Stimulated activated CD4-positive, alpha-beta T cell treated with anti-CD3 and anti-CD28 coated beads, Interleukin-1b, Interleukin-23, amount 100 ng/mL, for 48 hours (primary cell): Measurements from ENCODE around the gene INCENP.

Experiments
- DNase-seq: peaks from one replicate; pipeline ENCODE4 v3.0.0-alpha.2; 2020

Gene INCENP

DNA sequence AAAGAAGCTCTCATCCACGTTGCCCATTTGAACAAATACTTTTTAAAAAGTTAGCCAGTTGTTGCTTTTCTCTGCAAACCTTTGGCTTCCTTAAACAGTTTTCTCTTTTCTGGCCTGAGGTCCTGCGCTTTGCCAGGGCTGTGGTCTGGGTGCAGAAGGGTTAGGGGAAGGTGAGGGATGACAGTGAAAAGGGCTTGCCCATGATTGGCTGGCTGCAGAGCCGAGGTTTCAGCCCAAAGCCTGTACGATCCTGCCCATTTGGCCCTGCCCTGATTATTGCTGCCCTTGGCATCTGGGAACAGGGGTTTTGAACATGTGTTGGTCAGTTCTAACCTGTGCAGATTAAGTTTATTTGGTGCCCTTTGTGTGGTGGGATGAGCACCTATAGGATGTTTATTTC lies 1.5 kb downstream of the INCENP start:
- DNase-seq = no peak

GRCh38 chr11:62125881-62126280 lies 2.1 kb downstream of the INCENP start:
- DNase-seq = no peak

DNA sequence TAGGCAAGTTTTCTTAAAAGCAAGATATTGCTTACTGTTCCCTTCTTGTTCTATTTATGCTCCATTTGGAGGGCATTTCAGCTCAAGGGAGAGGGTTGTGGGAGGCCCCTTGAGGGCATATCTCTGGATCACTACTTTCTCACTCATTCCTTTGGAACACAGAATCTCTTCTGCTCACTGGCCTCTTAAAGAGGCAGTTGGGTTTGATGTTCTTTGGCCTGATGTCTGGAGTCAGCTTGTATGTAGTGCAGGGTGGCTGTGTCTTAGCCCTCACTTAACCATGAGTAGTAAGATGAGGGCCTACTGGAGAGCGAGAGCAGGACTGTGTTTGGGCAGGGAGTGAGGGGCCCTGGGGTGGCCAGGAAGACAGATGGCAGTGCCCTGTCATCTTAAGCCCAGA lies 3.6 kb downstream of the INCENP start:
- DNase-seq = no peak

DNA sequence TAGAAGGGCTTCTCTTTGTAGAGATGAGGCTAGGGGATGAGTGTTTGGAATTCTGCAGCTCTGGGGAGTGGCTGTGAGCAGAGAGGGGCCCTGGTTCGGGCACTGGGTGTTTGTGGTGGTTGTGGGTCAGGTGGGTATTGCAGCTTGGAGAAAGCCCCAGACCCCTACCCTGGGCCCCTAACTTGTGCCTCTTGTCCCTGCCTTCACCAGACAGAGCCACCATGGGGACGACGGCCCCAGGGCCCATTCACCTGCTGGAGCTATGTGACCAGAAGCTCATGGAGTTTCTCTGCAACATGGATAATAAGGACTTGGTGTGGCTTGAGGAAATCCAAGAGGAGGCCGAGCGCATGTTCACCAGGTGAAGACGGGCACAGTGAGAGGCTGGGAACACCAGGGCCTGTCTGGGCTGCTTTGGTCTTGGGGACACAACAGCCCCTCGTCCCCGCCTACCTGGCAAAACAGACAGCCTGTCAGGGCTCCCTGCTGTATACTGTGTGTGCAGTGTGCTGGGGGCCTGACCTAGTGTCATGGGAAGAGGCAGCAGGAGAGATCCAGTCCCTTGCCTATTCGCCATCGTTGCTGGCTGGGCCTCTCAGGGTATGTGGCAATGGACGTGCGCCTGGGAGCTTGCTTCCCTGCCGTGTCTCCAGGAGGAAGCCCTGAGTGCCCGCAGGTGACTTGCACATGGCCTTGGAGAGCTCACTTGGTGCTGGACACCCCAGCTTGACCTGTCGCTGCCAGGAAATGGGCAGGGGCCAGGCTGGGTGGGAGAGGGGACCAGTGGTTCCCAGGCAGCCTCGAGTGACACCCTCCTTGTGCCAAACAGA lies 4.3 kb downstream of the INCENP start:
- DNase-seq = no peak

GRCh38 chr11:62128835-62129234 lies 5.0 kb downstream of the INCENP start:
- DNase-seq = no peak

GRCh38 chr11:62129590-62130282 lies 5.9 kb downstream of the INCENP start:
- no peak for DNase-seq

DNA sequence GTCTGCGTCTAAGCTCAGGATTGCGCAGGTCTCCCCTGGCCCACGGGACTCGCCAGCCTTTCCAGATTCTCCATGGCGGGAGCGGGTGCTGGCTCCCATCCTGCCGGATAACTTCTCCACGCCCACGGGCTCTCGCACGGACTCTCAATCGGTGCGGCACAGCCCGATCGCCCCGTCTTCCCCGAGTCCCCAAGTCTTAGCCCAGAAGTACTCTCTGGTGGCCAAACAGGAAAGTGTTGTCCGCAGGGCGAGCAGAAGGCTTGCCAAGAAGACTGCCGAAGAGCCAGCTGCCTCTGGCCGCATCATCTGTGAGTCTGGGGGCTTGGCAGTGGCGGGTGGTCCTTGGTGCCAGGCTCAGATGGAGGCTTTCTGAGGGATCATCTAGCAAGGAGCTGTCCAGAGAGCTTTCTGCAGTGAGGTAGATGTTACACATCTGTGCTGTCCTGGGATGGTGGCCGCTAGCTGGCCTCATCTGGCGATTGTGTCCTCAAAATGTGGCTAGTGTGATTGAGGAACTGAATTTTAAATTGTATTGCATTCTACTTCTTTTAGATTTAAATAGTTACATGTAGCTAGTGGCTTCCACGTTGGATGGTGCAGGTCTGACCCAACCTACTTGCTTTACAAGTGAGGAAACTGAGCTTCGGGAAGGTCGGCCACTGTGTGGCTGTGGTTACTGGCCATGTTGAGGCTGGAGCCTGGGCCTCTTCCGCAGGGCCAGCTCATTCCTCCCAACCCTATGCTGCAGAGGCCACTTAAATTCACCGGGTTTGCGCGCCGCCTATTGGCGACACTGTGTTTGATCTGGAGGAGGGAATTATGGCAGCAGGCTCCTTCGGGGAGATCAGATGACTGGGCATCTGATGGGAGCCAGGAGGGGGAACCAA lies 6.7 kb downstream of the INCENP start:
- DNase-seq = no peak

GRCh38 chr11:62131170-62131464 lies 7.3 kb downstream of the INCENP start:
- DNase-seq = no peak

- DNase-seq = no peak
Observed at GRCh38 chr11:62132191-62132590, 8.4 kb downstream of the INCENP start.

DNA sequence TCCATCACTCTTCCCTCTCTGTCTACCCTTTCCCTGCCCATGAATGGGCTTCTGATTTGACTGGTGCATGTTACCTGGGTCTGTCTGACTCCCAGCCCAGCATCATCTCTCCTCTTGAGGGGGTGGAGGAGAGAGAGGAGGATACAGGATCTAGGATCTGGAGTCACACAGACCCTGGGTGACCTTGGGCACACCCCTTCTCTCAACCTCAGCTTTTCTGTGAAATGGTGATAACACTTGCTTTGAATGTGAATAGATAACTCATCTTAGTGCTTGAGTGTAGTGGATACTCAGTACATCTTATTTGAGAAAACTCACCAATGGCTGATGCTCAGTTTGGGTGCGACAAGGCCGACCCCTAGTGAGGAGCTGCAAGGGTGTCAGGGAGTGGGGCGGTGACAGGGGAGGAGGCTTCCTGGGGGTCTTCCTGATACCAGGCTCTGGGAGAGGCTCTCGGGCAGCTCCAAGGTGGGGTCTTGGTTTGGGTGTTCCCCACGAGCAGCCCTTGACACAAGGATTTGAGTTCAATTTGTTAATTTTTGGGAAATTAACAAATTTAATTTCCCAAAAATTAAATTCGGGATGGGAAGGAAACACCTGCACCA lies 9.0 kb downstream of the INCENP start:
- no peak for DNase-seq

DNA sequence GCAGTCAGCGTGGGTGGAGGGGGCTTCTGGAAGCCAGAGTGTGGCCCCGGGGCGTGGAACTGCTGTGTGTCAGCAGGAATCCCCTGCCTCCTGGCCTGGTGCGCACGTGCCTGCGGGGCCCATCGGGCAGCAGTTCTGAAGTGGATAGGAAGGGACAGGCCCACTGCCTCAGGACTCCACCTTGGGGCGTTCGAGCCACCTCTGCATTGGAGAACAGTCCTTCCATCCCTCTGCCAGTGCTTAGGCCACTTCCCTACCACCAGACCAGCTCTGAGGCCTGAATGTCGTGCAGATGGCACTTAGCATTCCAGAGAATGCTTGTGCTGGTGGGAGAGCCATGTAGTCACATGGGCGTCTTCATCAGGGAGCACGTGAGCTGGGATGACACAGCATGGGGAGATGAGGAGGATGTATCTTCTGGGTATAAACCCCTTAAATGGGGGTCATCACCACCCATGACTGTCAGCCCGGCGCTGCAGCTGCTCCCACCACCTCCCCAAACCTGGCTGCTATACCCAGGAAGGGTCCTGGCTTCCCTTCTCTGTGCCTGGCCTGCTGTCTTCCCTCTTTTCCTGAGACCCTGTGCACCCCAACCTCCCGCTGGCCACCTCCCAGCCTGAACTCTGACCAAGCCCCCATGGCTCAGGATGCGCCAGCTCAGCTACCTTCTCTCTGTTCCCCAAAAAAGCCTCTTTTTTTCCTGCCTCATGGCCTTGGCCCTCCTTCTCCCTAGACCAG lies 9.7 kb downstream of the INCENP start:
- no peak for DNase-seq

DNA sequence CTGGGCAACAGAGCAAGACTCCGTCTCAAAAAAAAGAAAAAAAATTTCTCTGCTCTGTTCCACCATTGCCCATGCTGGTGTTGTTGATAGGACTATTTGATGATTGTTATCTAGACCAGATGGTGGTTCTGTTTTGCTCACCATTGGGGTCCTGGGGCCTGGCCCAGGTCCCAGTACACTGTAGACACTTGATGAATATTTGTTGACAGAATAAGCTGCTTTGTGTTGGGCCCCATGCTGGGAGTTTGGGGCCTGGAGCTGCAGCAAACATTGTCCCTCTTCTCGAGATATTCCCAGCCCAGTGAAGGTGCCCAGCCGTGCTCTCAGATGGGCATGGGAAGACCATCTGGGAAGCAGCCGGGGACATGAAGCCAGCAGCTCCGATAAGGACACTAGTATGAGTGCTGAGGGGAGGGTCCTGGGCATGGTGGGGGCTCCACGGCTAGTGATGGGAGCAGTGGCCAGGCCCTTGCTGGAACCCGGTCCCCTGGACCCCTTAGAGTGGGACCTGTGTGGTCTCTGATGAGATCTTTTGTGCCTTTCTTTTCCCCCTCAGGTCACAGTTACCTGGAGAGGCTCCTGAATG lies 13.6 kb downstream of the INCENP start:
- no peak for DNase-seq

DNA sequence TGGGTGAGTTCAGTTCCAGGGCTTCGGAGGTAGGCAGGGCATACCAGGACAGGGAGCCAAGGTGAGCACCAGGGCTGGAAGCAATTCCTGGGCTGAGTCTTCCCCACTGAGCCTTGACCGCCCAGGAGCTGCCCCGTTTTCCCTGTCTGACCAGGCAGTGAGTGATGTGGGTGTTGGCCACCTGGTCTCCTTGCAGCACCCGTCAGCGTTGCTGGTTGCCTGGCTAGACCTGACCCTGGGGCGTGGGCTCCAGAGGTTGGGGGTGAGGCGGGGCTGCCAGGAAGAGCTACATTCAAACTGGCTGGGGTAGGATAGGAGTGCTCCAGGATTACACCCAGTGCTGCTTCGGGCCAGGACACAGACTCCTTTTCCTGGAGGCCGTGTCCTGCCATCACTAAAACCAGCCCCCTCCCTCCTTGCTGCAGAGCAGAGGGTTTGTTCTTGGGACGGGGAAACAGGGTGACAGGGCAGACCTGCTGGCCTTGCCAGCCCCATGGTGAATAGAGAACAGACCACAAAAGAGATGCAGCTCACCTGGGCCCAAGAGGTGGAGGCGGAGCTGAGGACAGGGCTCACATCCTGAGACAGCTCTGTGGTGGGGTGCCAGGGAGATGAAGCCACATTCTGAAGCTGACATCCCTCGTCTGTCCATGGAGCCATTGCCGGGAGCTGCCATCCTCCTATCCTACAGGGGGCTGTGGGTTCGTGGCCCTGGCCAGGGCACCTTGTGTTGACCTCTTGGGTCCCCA lies 14.2 kb downstream of the INCENP start:
- DNase-seq = no peak

- no peak for DNase-seq
Observed at GRCh38 chr11:62138630-62139425, 15.0 kb downstream of the INCENP start.

DNA sequence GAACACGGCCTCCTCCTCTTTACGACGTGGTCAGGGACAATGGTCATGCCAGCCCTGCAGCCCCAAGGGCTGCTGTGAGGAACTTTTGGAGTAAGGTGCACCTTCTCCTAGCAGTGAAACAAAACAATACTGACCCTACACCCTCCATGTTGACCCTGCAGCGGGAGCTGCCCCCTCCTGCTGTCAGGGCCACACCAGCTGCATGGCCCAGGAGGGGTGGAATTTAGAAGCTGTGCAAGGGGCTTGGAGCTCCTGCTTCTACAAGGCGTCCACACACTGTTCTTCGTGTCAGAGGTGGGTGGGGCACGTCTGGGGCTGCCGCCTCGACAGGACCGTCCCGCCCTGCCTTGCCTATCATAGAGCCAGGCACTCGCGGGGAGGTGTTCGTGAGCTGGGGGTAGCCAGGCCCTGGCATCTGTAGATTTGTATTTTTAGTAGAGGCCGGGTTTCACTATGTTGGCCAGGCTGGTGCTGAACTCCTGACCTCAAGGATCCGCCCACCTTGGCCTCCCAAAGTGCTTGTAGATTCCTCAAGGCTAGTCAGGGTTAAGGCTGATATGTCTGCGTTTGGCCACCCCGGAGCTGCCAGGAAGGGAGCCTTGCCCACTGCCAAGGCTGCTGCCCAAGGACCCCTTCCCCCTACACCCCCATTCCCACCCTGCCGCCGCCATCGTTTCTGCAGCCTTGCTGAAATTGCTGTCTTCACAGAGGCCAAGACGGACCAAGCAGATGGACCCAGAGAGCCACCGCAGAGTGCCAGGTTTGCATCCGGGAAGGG lies 15.9 kb downstream of the INCENP start:
- no peak for DNase-seq

DNA sequence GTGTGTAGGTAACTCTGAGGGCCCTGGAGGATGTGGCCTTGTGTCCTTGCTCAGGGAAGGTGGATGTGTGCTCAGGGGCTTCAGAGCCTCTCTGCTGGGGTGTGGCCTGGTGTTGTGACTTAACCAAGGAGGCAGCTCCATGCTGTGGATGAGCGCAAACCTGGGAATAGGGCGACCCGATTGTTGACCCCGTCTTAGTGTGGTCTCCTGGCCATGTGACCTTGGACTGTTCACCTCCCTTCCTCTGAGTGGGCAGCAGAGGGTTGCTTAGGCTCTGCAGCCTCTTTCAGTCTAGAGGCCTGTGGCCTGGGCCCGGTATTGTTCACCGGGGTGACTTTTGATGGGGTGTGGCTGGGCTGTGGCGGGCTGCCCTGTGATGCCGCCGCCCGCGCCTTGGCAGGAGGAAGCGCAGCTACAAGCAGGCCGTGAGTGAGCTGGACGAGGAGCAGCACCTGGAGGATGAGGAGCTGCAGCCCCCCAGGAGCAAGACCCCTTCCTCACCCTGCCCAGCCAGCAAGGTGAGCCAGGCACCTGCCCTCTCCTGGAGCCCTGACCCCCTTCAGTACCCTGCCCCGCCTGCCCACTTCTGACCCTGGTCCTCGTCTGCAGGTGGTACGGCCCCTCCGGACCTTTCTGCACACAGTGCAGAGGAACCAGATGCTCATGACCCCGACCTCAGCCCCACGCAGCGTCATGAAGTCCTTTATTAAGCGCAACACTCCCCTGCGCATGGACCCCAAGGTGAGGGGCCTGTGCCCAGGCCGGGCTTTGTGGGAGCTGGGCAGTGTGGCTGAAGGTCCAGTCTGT lies 16.7 kb downstream of the INCENP start:
- no peak for DNase-seq

- no peak for DNase-seq
Observed at GRCh38 chr11:62141111-62142042, 17.6 kb downstream of the INCENP start.

GRCh38 chr11:62142043-62142375 lies 18.2 kb downstream of the INCENP start:
- DNase-seq = no peak
